GM23338 (cell line): ENCODE measurements around the gene ULK3. TPM values are rescaled to one million over a fixed set of nuclear protein-coding genes. Genes with fewer than 3 reads are reported as not detected.

Source experiments
- ATAC-seq: fragments of 200-7000 bp; cut with Tn5 transposase; 3 replicates; pipeline ENCODE4 v1.9.1; 2020
- DNase-seq: peaks from one replicate; pipeline ENCODE4 v3.0.0-alpha.2; 2015; ENCODE audit warnings: low spot score
- H2AFZ ChIP-seq: fragments of 200-600 bp; sonication (generic); 2 replicates; pipeline ENCODE4 v1.8.0; 2016; ENCODE audit warnings: antibody characterized with exemption, mild to moderate bottlenecking, moderate library complexity
- H3F3A ChIP-seq: fragments of 200-600 bp; sonication (generic); replicated peaks from 2 replicates; pipeline ENCODE4 v1.8.0; 2017; ENCODE audit warnings: antibody characterized with exemption, mixed run types, low read depth
- H3K27ac ChIP-seq: fragments of 200-600 bp; sonication (generic); 2 replicates; pipeline ENCODE4 v1.6.1; 2016; ENCODE audit warnings: low read depth
- H3K27me3 ChIP-seq: fragments of 200-600 bp; sonication (generic); 2 replicates; pipeline ENCODE4 v1.8.0; 2016; ENCODE audit warnings: mild to moderate bottlenecking, mixed run types, moderate library complexity; ENCODE audit not compliant: insufficient read depth
- H3K36me3 ChIP-seq: fragments of 200-600 bp; sonication (generic); 2 replicates; pipeline ENCODE4 v1.8.0; 2016; ENCODE audit warnings: mild to moderate bottlenecking; ENCODE audit not compliant: insufficient read depth
- H3K4me1 ChIP-seq: fragments of 200-600 bp; sonication (generic); 2 replicates; pipeline ENCODE4 v1.8.0; 2016; ENCODE audit warnings: mild to moderate bottlenecking, moderate library complexity; ENCODE audit not compliant: insufficient read depth
- H3K4me2 ChIP-seq: fragments of 200-600 bp; sonication (generic); 2 replicates; pipeline ENCODE4 v1.7.1; 2017; ENCODE audit warnings: mixed run types
- H3K4me3 ChIP-seq: fragments of 200-600 bp; sonication (generic); 2 replicates; pipeline ENCODE4 v1.6.1; 2016; ENCODE audit warnings: mixed run types
- H3K79me2 ChIP-seq: fragments of 200-600 bp; sonication (generic); replicated peaks from 2 replicates; pipeline ENCODE4 v1.8.0; 2017; ENCODE audit warnings: mild to moderate bottlenecking; ENCODE audit not compliant: insufficient read depth
- H3K9me2 ChIP-seq: fragments of 200-600 bp; sonication (generic); 2 replicates; pipeline ENCODE4 v1.8.0; 2017; ENCODE audit not compliant: insufficient read depth
- H4K20me1 ChIP-seq: fragments of 200-600 bp; sonication (generic); replicated peaks from 2 replicates; pipeline ENCODE4 v1.8.0; 2017; ENCODE audit warnings: mild to moderate bottlenecking; ENCODE audit not compliant: insufficient read depth
- H3K27ac Mint-ChIP-seq: 2 replicates; pipeline ENCODE4 v1.8.0; 2020; ENCODE audit warnings: inconsistent platforms, mild to moderate bottlenecking, moderate library complexity, mixed read lengths
- H3K27me3 Mint-ChIP-seq: 3 replicates; pipeline ENCODE4 v1.8.0; 2022; ENCODE audit warnings: low read depth, mild to moderate bottlenecking, moderate library complexity, mixed read lengths, inconsistent platforms; ENCODE audit not compliant: insufficient read depth, poor library complexity
- H3K36me3 Mint-ChIP-seq: 3 replicates; pipeline ENCODE4 v1.8.0; 2021; ENCODE audit warnings: low read depth, mild to moderate bottlenecking, inconsistent platforms, moderate library complexity, mixed read lengths
- H3K4me1 Mint-ChIP-seq: 3 replicates; pipeline ENCODE4 v1.8.0; 2020; ENCODE audit warnings: mild to moderate bottlenecking, inconsistent platforms, mixed read lengths
- H3K4me3 Mint-ChIP-seq: 3 replicates; pipeline ENCODE4 v1.8.0; 2021; ENCODE audit warnings: moderate library complexity, mild to moderate bottlenecking, inconsistent platforms, mixed read lengths
- H3K9me3 Mint-ChIP-seq: 3 replicates; pipeline ENCODE4 v1.8.0; 2020; ENCODE audit warnings: moderate library complexity, mild to moderate bottlenecking, inconsistent platforms, mixed read lengths
- CREB1 ChIP-seq: fragments of 250-450 bp; sonication (Bioruptor Pico); IDR thresholded peaks from 2 replicates; pipeline ENCODE4 v1.5.0; 2020; ENCODE audit warnings: low read depth, mild to moderate bottlenecking, moderate library complexity
- EZH2 ChIP-seq: fragments of 200-600 bp; sonication (generic); IDR thresholded peaks from one replicate; pipeline ENCODE4 v1.8.0; 2017; ENCODE audit warnings: antibody characterized with exemption, mild to moderate bottlenecking, low read depth; ENCODE audit not compliant: unreplicated experiment
- EZH2phosphoT487 ChIP-seq: fragments of 200-600 bp; sonication (generic); IDR thresholded peaks from one replicate; pipeline ENCODE4 v1.8.1; 2018; ENCODE audit warnings: antibody characterized with exemption; ENCODE audit not compliant: unreplicated experiment
- JUNB ChIP-seq: IDR thresholded peaks from one replicate; pipeline ENCODE4 v1.6.1; 2016; ENCODE audit warnings: antibody characterized with exemption; ENCODE audit not compliant: unreplicated experiment
- NANOG ChIP-seq: IDR thresholded peaks from 2 replicates; pipeline ENCODE4 v1.6.1; 2016; ENCODE audit warnings: antibody characterized with exemption, borderline replicate concordance
- POLR2AphosphoS5 ChIP-seq: IDR thresholded peaks from 2 replicates; pipeline ENCODE4 v1.6.1; 2016; ENCODE audit warnings: antibody characterized with exemption, low read depth
- STAT1 ChIP-seq: IDR thresholded peaks from one replicate; pipeline ENCODE4 v1.6.1; 2016; ENCODE audit warnings: antibody characterized with exemption; ENCODE audit not compliant: unreplicated experiment
- ZNF114 ChIP-seq: fragments of 250-450 bp; sonication (Bioruptor Pico); IDR thresholded peaks from 2 replicates; pipeline ENCODE4 v1.5.0; 2020; ENCODE audit warnings: mild to moderate bottlenecking, moderate library complexity
- ZNF331 ChIP-seq: fragments of 250-450 bp; sonication (Bioruptor Pico); IDR thresholded peaks from 2 replicates; pipeline ENCODE4 v1.5.0; 2020; ENCODE audit warnings: low read depth, mild to moderate bottlenecking, moderate library complexity
- polyA plus RNA-seq: library from polyadenylated mRNA; unstranded; fragments of >200 nt; fragmentation: Nextera tagmentation; extraction: Ambion mirVana; gene quantifications from 2 replicates; pipeline ENCODE4 v1.2.1, GENCODE V29; 2016
- total RNA-seq: library from RNA; depleted of rRNA; stranded (reverse); fragments of >200 nt; shearing (Covaris generic); gene quantifications from 2 replicates; pipeline ENCODE4 v1.2.3, GENCODE V29; 2014
- TF ChIP-seq, protein P1 (sequence below): fragments of 250-450 bp; sonication (Bioruptor Pico); IDR thresholded peaks from 2 replicates; pipeline ENCODE4 v1.5.0; 2020; ENCODE audit warnings: mild to moderate bottlenecking, moderate library complexity
- TF ChIP-seq, protein P2 (sequence below): IDR thresholded peaks from 2 replicates; pipeline ENCODE4 v1.6.1; 2016; ENCODE audit warnings: antibody characterized with exemption
- TF ChIP-seq, protein P3 (sequence below), 2 experiments: fragments of 200-600 bp in 1 of 2; sonication (generic) in 1 of 2; conservative IDR thresholded peaks; 2 replicates each; pipeline versions ENCODE4 v1.5.1 to v1.6.1; 2016 to 2017; ENCODE audit warnings: antibody characterized with exemption in 2 of 2, low read depth in 2 of 2, mild to moderate bottlenecking in 2 of 2, moderate library complexity in 1 of 2
- TF ChIP-seq, protein P4 (sequence below): IDR thresholded peaks from one replicate; pipeline ENCODE4 v1.6.1; 2018; ENCODE audit warnings: antibody characterized with exemption; ENCODE audit not compliant: unreplicated experiment

Gene ULK3
- total and polyA plus RNA-seq, 2 experiments from 2014 or later, result 20.3 to 35.4 TPM

DNA sequence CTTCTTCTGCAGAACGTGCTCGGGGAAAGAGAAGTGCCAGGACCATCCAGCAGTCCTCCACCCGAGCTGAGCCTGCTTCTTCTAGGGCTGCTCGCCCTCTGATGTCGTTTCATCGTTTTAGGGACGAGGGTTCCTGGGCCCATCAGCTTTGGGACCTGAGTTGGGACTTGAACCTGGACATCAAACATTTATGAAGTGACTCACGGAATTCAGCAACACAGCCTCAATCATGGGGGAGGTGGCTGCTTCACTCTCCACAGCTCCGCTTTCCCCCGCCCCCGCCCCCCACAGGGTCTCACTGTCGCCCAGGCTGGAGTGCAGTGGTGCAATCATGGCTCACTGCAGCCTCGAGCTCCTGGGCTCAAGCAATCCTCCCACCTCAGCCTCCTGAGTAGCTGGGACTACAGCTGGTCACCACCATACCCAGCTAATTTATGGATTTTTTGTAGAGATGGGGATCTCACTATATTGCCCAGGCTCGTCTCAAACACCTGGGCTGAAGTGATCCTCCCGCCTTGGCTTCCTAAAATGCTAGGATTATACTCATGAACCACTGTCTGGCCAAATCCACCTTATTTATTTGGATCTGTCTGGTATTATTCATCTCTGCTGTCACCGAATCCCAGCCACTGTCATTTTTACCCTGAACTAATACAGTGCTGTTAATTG lies 30.9 kb upstream of the ULK3 start:
- ATAC-seq, result peak; percentile 4
- peak; percentile 44 for DNase-seq
- peak overlapping the region; percentile 87; the same call in 1 of the 2 replicates for H3K27ac ChIP-seq

More for the DNA sequence above, 30.9 kb upstream of the ULK3 start:
- H4K20me1 ChIP-seq, result peaks cover 17% of the 10 kb centered on the region
- no peaks in the 10 kb centered on the region for H3K9me2 ChIP-seq
- peak overlapping the region; percentile 83 for H3K4me3 ChIP-seq
- peaks cover 18% of the 10 kb centered on the region for H3K4me1 Mint-ChIP-seq
- 0 out of 2 replicates have a peak, but pooled peaks cover 8% of the 10 kb centered on the region for H3F3A ChIP-seq
- peak overlapping the region; percentile 96 for H3K4me2 ChIP-seq
- no peaks in the 10 kb centered on the region for H3K9me3 Mint-ChIP-seq
- H3K4me1 ChIP-seq, result no peaks in the 10 kb centered on the region
- no peak for TF ChIP-seq EZH2phosphoT487
- TF ChIP-seq EZH2, result no peak
- no peak for TF ChIP-seq POLR2AphosphoS5
- no peak for TF ChIP-seq CREB1 (CRISPR knock-in tag)
- TF ChIP-seq JUNB, result no peak
- TF ChIP-seq, protein P1, sequence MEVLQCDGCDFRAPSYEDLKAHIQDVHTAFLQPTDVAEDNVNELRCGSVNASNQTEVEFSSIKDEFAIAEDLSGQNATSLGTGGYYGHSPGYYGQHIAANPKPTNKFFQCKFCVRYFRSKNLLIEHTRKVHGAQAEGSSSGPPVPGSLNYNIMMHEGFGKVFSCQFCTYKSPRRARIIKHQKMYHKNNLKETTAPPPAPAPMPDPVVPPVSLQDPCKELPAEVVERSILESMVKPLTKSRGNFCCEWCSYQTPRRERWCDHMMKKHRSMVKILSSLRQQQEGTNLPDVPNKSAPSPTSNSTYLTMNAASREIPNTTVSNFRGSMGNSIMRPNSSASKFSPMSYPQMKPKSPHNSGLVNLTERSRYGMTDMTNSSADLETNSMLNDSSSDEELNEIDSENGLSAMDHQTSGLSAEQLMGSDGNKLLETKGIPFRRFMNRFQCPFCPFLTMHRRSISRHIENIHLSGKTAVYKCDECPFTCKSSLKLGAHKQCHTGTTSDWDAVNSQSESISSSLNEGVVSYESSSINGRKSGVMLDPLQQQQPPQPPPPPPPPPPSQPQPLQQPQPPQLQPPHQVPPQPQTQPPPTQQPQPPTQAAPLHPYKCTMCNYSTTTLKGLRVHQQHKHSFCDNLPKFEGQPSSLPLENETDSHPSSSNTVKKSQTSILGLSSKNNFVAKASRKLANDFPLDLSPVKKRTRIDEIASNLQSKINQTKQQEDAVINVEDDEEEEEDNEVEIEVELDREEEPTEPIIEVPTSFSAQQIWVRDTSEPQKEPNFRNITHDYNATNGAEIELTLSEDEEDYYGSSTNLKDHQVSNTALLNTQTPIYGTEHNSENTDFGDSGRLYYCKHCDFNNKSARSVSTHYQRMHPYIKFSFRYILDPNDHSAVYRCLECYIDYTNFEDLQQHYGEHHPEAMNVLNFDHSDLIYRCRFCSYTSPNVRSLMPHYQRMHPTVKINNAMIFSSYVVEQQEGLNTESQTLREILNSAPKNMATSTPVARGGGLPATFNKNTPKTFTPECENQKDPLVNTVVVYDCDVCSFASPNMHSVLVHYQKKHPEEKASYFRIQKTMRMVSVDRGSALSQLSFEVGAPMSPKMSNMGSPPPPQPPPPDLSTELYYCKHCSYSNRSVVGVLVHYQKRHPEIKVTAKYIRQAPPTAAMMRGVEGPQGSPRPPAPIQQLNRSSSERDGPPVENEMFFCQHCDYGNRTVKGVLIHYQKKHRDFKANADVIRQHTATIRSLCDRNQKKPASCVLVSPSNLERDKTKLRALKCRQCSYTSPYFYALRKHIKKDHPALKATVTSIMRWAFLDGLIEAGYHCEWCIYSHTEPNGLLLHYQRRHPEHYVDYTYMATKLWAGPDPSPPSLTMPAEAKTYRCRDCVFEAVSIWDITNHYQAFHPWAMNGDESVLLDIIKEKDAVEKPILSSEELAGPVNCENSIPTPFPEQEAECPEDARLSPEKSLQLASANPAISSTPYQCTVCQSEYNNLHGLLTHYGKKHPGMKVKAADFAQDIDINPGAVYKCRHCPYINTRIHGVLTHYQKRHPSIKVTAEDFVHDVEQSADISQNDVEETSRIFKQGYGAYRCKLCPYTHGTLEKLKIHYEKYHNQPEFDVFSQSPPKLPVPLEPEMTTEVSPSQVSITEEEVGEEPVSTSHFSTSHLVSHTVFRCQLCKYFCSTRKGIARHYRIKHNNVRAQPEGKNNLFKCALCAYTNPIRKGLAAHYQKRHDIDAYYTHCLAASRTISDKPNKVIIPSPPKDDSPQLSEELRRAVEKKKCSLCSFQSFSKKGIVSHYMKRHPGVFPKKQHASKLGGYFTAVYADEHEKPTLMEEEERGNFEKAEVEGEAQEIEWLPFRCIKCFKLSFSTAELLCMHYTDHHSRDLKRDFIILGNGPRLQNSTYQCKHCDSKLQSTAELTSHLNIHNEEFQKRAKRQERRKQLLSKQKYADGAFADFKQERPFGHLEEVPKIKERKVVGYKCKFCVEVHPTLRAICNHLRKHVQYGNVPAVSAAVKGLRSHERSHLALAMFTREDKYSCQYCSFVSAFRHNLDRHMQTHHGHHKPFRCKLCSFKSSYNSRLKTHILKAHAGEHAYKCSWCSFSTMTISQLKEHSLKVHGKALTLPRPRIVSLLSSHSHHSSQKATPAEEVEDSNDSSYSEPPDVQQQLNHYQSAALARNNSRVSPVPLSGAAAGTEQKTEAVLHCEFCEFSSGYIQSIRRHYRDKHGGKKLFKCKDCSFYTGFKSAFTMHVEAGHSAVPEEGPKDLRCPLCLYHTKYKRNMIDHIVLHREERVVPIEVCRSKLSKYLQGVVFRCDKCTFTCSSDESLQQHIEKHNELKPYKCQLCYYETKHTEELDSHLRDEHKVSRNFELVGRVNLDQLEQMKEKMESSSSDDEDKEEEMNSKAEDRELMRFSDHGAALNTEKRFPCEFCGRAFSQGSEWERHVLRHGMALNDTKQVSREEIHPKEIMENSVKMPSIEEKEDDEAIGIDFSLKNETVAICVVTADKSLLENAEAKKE, result no peak
- TF ChIP-seq, protein P2, sequence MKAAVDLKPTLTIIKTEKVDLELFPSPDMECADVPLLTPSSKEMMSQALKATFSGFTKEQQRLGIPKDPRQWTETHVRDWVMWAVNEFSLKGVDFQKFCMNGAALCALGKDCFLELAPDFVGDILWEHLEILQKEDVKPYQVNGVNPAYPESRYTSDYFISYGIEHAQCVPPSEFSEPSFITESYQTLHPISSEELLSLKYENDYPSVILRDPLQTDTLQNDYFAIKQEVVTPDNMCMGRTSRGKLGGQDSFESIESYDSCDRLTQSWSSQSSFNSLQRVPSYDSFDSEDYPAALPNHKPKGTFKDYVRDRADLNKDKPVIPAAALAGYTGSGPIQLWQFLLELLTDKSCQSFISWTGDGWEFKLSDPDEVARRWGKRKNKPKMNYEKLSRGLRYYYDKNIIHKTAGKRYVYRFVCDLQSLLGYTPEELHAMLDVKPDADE, result no peak
- TF ChIP-seq, protein P3, sequence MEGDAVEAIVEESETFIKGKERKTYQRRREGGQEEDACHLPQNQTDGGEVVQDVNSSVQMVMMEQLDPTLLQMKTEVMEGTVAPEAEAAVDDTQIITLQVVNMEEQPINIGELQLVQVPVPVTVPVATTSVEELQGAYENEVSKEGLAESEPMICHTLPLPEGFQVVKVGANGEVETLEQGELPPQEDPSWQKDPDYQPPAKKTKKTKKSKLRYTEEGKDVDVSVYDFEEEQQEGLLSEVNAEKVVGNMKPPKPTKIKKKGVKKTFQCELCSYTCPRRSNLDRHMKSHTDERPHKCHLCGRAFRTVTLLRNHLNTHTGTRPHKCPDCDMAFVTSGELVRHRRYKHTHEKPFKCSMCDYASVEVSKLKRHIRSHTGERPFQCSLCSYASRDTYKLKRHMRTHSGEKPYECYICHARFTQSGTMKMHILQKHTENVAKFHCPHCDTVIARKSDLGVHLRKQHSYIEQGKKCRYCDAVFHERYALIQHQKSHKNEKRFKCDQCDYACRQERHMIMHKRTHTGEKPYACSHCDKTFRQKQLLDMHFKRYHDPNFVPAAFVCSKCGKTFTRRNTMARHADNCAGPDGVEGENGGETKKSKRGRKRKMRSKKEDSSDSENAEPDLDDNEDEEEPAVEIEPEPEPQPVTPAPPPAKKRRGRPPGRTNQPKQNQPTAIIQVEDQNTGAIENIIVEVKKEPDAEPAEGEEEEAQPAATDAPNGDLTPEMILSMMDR (conservative IDR thresholded peaks at IDR 0.05; ENCODE audit: low read depth in 2 of 2), result no peak
- TF ChIP-seq NANOG, result no peak
- TF ChIP-seq, protein P4, sequence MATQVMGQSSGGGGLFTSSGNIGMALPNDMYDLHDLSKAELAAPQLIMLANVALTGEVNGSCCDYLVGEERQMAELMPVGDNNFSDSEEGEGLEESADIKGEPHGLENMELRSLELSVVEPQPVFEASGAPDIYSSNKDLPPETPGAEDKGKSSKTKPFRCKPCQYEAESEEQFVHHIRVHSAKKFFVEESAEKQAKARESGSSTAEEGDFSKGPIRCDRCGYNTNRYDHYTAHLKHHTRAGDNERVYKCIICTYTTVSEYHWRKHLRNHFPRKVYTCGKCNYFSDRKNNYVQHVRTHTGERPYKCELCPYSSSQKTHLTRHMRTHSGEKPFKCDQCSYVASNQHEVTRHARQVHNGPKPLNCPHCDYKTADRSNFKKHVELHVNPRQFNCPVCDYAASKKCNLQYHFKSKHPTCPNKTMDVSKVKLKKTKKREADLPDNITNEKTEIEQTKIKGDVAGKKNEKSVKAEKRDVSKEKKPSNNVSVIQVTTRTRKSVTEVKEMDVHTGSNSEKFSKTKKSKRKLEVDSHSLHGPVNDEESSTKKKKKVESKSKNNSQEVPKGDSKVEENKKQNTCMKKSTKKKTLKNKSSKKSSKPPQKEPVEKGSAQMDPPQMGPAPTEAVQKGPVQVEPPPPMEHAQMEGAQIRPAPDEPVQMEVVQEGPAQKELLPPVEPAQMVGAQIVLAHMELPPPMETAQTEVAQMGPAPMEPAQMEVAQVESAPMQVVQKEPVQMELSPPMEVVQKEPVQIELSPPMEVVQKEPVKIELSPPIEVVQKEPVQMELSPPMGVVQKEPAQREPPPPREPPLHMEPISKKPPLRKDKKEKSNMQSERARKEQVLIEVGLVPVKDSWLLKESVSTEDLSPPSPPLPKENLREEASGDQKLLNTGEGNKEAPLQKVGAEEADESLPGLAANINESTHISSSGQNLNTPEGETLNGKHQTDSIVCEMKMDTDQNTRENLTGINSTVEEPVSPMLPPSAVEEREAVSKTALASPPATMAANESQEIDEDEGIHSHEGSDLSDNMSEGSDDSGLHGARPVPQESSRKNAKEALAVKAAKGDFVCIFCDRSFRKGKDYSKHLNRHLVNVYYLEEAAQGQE, result no peak
- TF ChIP-seq STAT1, result no peak
- TF ChIP-seq ZNF114 (CRISPR knock-in tag), result no peak
- no peak for TF ChIP-seq ZNF331 (CRISPR knock-in tag)
- H3K79me2 ChIP-seq, result peaks cover 37% of the 10 kb centered on the region
- peaks cover 3% of the 10 kb centered on the region; the same call in 2 of the 3 replicates for H3K36me3 Mint-ChIP-seq
- peaks cover 18% of the 10 kb centered on the region for H3K27me3 Mint-ChIP-seq
- no peaks in the 10 kb centered on the region for H3K36me3 ChIP-seq
- peak overlapping the region; percentile 100 for H2AFZ ChIP-seq
- no peaks in the 10 kb centered on the region for H3K27me3 ChIP-seq
- H3K4me3 Mint-ChIP-seq, result peak overlapping the region; percentile 86
- peak overlapping the region; percentile 83; the same call in 1 of the 2 replicates for H3K27ac Mint-ChIP-seq
